Retinal pigment epithelial cell (primary cell): Measurements from ENCODE around the gene FBXO31.

Experiments used
- DNase-seq: peaks from one replicate; pipeline ENCODE4 v3.0.0-alpha.2; 2010; ENCODE audit warnings: low read depth
- H3K4me3 ChIP-seq: 2 replicates; pipeline ENCODE4 v1.5.1; 2011; ENCODE audit warnings: mild to moderate bottlenecking, low read length, control low read depth, moderate library complexity
- CTCF ChIP-seq: conservative IDR thresholded peaks from 2 replicates; pipeline ENCODE4 v1.5.1; 2011; ENCODE audit warnings: low read depth, low read length, control low read depth, inconsistent platforms

The FBXO31 gene

GRCh38 chr16:87417528-87417910 is 33.9 kb upstream of the FBXO31 start:
- no peak overlapping the region for H3K4me3 ChIP-seq

GRCh38 chr16:87416826-87417527 is 33.4 kb upstream of the FBXO31 start:
- DNase-seq, result no peak
- no peak overlapping the region for H3K4me3 ChIP-seq
- TF ChIP-seq CTCF, result peak; percentile 81

More at GRCh38 chr16:87417528-87417910, 33.9 kb upstream of the FBXO31 start:
- TF ChIP-seq CTCF, result no peak
- DNase-seq, result no peak

- no peak for DNase-seq
- no peak for TF ChIP-seq CTCF
- H3K4me3 ChIP-seq, result no peak overlapping the region
These were observed 31.9 kb upstream of the FBXO31 start for GRCh38 chr16:87415441-87415840.

- DNase-seq, result no peak
- no peak for TF ChIP-seq CTCF
- no peak overlapping the region for H3K4me3 ChIP-seq
These were observed 30.7 kb upstream of the FBXO31 start for GRCh38 chr16:87414251-87414680.

GRCh38 chr16:87412996-87413421 is 29.4 kb upstream of the FBXO31 start:
- no peak for TF ChIP-seq CTCF
- no peak overlapping the region for H3K4me3 ChIP-seq
- no peak for DNase-seq

- TF ChIP-seq CTCF, result no peak
- H3K4me3 ChIP-seq, result no peak overlapping the region
- no peak for DNase-seq
These were observed 28.9 kb upstream of the FBXO31 start for GRCh38 chr16:87412371-87412995.
